Measurements from ENCODE around the gene VWA2.

VWA2 gene

GRCh38 chr10:114239117-114239993 is at the start of gene VWA2:
VWA2 (plus strand) TSS chr10:114239254; CDS start chr10:114248714, 9,460 bp downstream.
- no peak for DNase-seq (ENCODE audit: low read depth in 2 of 2)

GRCh38 chr10:114189700-114190099 is 49.4 kb upstream of the VWA2 start:
- DNase-seq (ENCODE audit: low read depth in 2 of 2): no peak

- no peak for DNase-seq (ENCODE audit: low read depth in 2 of 2)
Measured at GRCh38 chr10:114195079-114195478, 44.0 kb upstream of the VWA2 start.

GRCh38 chr10:114199239-114199638 is 39.8 kb upstream of the VWA2 start:
- DNase-seq (ENCODE audit: low read depth in 2 of 2): no peak

- no peak for DNase-seq (ENCODE audit: low read depth in 2 of 2)
Measured at GRCh38 chr10:114202812-114203211, 36.2 kb upstream of the VWA2 start.

GRCh38 chr10:114206902-114207301 is 32.2 kb upstream of the VWA2 start:
- DNase-seq (ENCODE audit: low read depth in 2 of 2): no peak

GRCh38 chr10:114207349-114207748 is 31.7 kb upstream of the VWA2 start:
- no peak for DNase-seq (ENCODE audit: low read depth in 2 of 2)

GRCh38 chr10:114208351-114208750 is 30.7 kb upstream of the VWA2 start:
- no peak for DNase-seq (ENCODE audit: low read depth in 2 of 2)

GRCh38 chr10:114212153-114212552 is 26.9 kb upstream of the VWA2 start:
- DNase-seq (ENCODE audit: low read depth in 2 of 2): no peak

GRCh38 chr10:114215033-114215432 is 24.0 kb upstream of the VWA2 start:
- no peak for DNase-seq (ENCODE audit: low read depth in 2 of 2)

- no peak for DNase-seq (ENCODE audit: low read depth in 2 of 2)
Measured at GRCh38 chr10:114220281-114220680, 18.8 kb upstream of the VWA2 start.

- DNase-seq (ENCODE audit: low read depth in 2 of 2): no peak
Measured at GRCh38 chr10:114221235-114221634, 17.8 kb upstream of the VWA2 start.

- no peak for DNase-seq (ENCODE audit: low read depth in 2 of 2)
Measured at GRCh38 chr10:114223066-114223465, 16.0 kb upstream of the VWA2 start.

- DNase-seq (ENCODE audit: low read depth in 2 of 2): no peak
Measured at GRCh38 chr10:114228156-114228555, 10.9 kb upstream of the VWA2 start.

- DNase-seq (ENCODE audit: low read depth in 2 of 2): no peak
Measured at GRCh38 chr10:114232561-114233176, 6.4 kb upstream of the VWA2 start.

- no peak for DNase-seq (ENCODE audit: low read depth in 2 of 2)
Measured at GRCh38 chr10:114233482-114233881, 5.6 kb upstream of the VWA2 start.

- DNase-seq (ENCODE audit: low read depth in 2 of 2): no peak
Measured at GRCh38 chr10:114234132-114234531, 4.9 kb upstream of the VWA2 start.

- no peak for DNase-seq (ENCODE audit: low read depth in 2 of 2)
Measured at GRCh38 chr10:114239994-114240345, 916 bp downstream of the VWA2 start.

GRCh38 chr10:114242235-114242634 is 3.2 kb downstream of the VWA2 start:
- no peak for DNase-seq (ENCODE audit: low read depth in 2 of 2)

- DNase-seq (ENCODE audit: low read depth in 2 of 2): no peak
Measured at GRCh38 chr10:114243661-114244060, 4.6 kb downstream of the VWA2 start.

- DNase-seq (ENCODE audit: low read depth in 2 of 2): no peak
Measured at GRCh38 chr10:114244126-114244525, 5.1 kb downstream of the VWA2 start.

- no peak for DNase-seq (ENCODE audit: low read depth in 2 of 2)
Measured at GRCh38 chr10:114245121-114245791, 6.2 kb downstream of the VWA2 start.
